Measurements from ENCODE around the gene ZNF629.

DNA sequence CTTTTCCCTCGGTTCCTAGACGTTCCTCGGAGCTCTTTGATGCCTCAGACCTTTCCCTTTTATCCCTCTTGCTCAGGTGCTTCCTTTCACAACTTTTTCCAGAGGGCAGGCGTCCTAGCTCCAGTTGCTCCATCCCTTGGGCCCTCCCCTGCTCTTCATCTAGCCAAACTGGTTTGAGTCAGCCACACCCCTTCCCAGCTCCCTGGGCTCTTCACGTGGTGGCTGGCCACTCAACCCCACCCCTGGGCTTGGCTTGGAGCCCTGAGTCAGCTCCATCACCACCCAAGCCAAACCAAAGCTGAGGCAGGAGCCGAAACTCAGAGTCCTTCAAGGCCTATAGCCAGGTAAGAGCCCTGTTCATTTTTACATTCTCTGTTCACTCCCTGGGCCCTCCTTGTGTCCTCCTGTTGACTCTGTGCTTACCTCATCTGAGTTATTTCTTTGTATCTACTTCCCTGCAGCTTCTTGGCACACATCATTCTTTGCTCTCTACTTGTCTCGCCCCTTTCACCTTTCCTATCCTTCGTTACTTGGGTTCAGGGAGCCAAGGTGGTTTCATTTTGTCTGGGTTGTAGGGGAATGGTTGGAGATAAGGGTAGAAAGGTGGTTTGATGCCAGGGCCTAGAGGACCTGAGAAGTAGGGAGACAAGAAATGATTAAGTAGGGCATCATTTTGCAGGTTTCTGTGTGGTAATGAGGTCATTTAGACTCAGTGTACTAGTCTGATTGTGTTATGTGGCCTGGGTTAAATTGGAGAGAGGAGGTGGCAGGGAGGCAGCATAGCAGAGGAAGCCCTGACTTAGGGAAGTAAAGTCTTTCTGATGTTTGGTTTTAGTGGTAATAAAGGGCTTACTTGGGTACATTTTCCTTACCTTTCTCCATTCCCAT lies 46.4 kb downstream of the ZNF629 start:
- TF ChIP-seq, protein P1, sequence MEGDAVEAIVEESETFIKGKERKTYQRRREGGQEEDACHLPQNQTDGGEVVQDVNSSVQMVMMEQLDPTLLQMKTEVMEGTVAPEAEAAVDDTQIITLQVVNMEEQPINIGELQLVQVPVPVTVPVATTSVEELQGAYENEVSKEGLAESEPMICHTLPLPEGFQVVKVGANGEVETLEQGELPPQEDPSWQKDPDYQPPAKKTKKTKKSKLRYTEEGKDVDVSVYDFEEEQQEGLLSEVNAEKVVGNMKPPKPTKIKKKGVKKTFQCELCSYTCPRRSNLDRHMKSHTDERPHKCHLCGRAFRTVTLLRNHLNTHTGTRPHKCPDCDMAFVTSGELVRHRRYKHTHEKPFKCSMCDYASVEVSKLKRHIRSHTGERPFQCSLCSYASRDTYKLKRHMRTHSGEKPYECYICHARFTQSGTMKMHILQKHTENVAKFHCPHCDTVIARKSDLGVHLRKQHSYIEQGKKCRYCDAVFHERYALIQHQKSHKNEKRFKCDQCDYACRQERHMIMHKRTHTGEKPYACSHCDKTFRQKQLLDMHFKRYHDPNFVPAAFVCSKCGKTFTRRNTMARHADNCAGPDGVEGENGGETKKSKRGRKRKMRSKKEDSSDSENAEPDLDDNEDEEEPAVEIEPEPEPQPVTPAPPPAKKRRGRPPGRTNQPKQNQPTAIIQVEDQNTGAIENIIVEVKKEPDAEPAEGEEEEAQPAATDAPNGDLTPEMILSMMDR (IDR thresholded peaks at IDR 0.05), result no peak
- TF ChIP-seq POLR2A (IDR thresholded peaks at IDR 0.05), result no peak
